Nephron progenitor cell (in vitro differentiated cells): ENCODE results near the gene TIMP4.

Source experiments
- DNase-seq: peaks from one replicate; pipeline ENCODE4 v3.0.0; 2021
- H3K27ac Mint-ChIP-seq: 2 replicates; pipeline ENCODE4 v1.8.0; 2021; ENCODE audit warnings: mild to moderate bottlenecking, moderate library complexity, mixed read lengths
- H3K27me3 Mint-ChIP-seq: 2 replicates; pipeline ENCODE4 v1.8.0; 2021; ENCODE audit warnings: mild to moderate bottlenecking, low read depth, mixed read lengths; ENCODE audit not compliant: poor library complexity
- H3K36me3 Mint-ChIP-seq: 2 replicates; pipeline ENCODE4 v1.8.0; 2021; ENCODE audit warnings: low read depth, mixed read lengths
- H3K4me1 Mint-ChIP-seq: 2 replicates; pipeline ENCODE4 v1.8.0; 2021; ENCODE audit warnings: mixed read lengths
- H3K4me3 Mint-ChIP-seq: 2 replicates; pipeline ENCODE4 v1.8.0; 2021; ENCODE audit warnings: mild to moderate bottlenecking, moderate library complexity, mixed read lengths
- H3K9me3 Mint-ChIP-seq: 2 replicates; pipeline ENCODE4 v1.8.0; 2021; ENCODE audit warnings: mild to moderate bottlenecking, moderate library complexity, mixed read lengths
- TF ChIP-seq, protein P1 (sequence below): fragments of 200-600 bp; sonication (generic); IDR thresholded peaks from 2 replicates; pipeline ENCODE4 v1.5.0; 2021; ENCODE audit warnings: antibody characterized with exemption

Gene TIMP4

DNA sequence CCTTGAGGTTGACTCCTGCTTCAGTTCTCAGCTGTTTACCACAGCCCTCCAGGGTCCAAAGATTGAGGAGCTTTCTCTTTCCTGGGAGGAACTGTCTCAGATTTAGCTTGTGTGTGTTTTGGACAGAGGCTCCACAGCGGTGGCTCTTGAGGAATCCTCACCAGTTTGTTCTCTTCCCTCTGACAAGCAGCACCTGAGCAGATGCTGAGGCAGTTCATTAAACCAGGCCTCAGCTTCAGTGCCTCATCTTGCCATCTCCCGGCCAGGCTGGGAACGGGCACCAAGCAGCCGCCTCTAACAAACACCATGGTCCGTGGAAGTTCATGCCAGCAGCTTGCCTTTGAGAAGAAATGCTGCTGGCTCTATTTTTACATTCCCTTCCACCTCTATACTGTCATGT lies 25.8 kb upstream of the TIMP4 start:
- Mint-ChIP-seq H3K27ac (peak overlapping the region; percentile 20), H3K4me3 (no peak overlapping the region), H3K27me3 (peaks cover 5% of the 10 kb centered on the region), H3K9me3 (no peaks in the 10 kb centered on the region), H3K4me1 (peaks cover 60% of the 10 kb centered on the region), H3K36me3 (no peaks in the 10 kb centered on the region)
- TF ChIP-seq, protein P1, sequence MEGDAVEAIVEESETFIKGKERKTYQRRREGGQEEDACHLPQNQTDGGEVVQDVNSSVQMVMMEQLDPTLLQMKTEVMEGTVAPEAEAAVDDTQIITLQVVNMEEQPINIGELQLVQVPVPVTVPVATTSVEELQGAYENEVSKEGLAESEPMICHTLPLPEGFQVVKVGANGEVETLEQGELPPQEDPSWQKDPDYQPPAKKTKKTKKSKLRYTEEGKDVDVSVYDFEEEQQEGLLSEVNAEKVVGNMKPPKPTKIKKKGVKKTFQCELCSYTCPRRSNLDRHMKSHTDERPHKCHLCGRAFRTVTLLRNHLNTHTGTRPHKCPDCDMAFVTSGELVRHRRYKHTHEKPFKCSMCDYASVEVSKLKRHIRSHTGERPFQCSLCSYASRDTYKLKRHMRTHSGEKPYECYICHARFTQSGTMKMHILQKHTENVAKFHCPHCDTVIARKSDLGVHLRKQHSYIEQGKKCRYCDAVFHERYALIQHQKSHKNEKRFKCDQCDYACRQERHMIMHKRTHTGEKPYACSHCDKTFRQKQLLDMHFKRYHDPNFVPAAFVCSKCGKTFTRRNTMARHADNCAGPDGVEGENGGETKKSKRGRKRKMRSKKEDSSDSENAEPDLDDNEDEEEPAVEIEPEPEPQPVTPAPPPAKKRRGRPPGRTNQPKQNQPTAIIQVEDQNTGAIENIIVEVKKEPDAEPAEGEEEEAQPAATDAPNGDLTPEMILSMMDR, result no peak
- no peak for DNase-seq

DNA sequence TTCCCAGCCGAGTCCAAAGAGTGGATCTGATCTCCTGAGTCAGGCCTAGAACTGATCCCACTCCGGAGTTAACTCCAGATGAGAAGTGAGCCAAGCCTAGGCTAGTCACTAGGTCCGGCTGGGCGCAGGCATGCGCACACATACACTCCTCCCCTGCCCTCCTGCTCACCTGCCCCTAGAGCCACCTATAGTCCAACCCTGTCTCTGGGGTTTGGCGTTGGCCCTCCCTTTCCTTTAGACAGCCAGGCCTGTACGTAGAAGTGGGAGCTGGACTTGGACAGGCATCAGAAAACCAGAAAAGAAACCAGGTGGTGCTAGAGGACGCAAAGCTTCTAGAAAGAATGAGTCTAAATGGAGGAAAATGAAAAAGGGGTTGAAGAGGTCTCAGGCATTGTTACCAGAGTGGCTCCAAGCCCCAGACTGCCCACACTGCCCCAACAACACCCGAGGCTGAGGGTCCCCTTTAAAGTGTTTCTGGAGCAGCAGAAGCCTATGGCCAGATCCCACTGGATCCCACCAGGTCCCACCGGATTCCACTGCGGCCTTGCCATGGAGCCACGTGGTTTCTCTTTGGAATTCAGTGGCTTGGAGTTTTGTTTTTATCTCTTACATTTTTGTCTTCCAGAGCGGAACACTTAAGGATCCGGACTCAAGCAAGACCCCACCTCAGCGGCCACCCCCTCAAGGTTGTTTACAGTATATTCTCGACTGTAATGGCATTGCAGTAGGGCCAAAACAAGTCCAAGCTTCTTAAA lies 24.2 kb upstream of the TIMP4 start:
- TF ChIP-seq, protein P1, result no peak
- H3K27me3 Mint-ChIP-seq, result peaks cover 5% of the 10 kb centered on the region
- no peak overlapping the region for H3K4me3 Mint-ChIP-seq
- peaks cover 44% of the 10 kb centered on the region for H3K4me1 Mint-ChIP-seq
- DNase-seq, result no peak
- H3K27ac Mint-ChIP-seq, result peak overlapping the region; percentile 76
- H3K9me3 Mint-ChIP-seq, result no peaks in the 10 kb centered on the region
- H3K36me3 Mint-ChIP-seq, result no peaks in the 10 kb centered on the region

DNA sequence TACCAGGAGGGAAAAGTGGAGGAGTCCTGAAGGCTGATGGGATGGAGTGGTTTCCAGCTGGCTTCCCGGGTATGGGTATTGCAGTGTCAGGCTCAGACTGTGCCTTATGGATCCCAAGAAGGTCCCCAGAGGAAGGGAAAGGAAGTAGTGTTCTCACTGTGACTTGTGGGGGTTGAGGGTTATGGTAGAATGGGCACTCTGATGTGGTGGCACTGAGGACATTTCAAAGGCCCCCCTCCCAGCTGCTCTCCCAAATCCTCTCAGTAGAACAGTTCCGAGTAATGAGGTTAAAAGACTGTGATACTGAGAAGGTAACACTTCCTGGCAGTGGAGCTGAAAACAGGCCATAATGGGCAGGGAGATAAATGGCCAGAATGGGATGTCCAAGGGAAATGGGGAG lies 23.1 kb upstream of the TIMP4 start:
- H3K27ac Mint-ChIP-seq, result no peak overlapping the region
- no peaks in the 10 kb centered on the region for H3K9me3 Mint-ChIP-seq
- H3K4me3 Mint-ChIP-seq, result no peak overlapping the region
- H3K27me3 Mint-ChIP-seq, result peaks cover 5% of the 10 kb centered on the region
- H3K4me1 Mint-ChIP-seq, result peaks cover 33% of the 10 kb centered on the region
- DNase-seq, result no peak
- TF ChIP-seq, protein P1, result no peak
- H3K36me3 Mint-ChIP-seq, result no peaks in the 10 kb centered on the region

DNA sequence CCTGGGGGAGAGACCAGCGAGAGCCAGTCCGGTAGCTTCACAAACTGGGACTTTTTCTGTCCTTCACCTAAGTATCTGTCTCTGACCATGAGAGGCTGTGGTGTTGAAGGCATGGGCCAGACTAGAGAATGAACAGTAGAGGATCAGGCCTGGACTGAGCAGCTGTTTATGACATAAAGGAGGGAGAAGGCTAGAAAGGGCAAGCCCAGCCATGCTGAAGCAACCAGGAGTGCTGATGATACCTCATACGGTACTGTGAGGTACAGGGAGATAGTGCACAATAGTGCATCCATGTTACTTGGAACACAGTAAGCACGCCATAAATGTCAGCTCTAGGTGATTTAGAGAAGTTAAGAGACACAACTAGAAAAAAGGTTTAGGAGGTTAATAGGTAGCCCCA lies 22.6 kb upstream of the TIMP4 start:
- Mint-ChIP-seq H3K9me3 (no peaks in the 10 kb centered on the region), H3K36me3 (no peaks in the 10 kb centered on the region), H3K27me3 (peaks cover 6% of the 10 kb centered on the region), H3K27ac (no peak overlapping the region), H3K4me1 (peaks cover 28% of the 10 kb centered on the region), H3K4me3 (no peak overlapping the region)
- TF ChIP-seq, protein P1, result no peak
- DNase-seq, result no peak

DNA sequence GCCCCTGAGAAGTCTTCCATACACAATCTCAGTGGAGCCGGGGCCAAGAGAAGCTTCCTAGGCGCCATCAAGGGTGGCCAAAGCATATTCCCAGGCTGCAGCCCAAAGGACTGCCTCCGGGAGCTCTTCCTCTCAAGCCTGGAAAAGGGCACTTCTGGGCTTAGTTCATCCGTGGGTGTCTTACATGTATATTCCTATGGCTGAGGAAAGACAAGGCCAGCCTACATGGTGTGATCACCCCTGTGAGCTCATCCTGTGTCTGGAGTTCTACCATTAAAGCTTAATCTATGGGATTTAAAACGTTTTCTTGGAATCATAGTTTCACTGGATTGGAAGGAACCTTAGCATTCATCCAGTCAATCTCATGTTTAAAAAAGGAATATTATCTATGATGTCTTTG lies 21.9 kb upstream of the TIMP4 start:
- H3K36me3 Mint-ChIP-seq, result no peaks in the 10 kb centered on the region

More for the DNA sequence above, 21.9 kb upstream of the TIMP4 start:
- H3K4me1 Mint-ChIP-seq, result peaks cover 28% of the 10 kb centered on the region
- H3K9me3 Mint-ChIP-seq, result no peaks in the 10 kb centered on the region
- no peak for DNase-seq
- H3K4me3 Mint-ChIP-seq, result no peak overlapping the region
- TF ChIP-seq, protein P1, result no peak
- H3K27me3 Mint-ChIP-seq, result peaks cover 11% of the 10 kb centered on the region
- H3K27ac Mint-ChIP-seq, result no peak overlapping the region
